A673 (cell line): ENCODE measurements around the gene SLC12A2.

Experiments
- EZH2 ChIP-seq: fragments of 200-600 bp; sonication (generic); IDR thresholded peaks from 2 replicates; pipeline ENCODE4 v1.6.1; 2017; ENCODE audit warnings: borderline replicate concordance, low read depth, mild to moderate bottlenecking, mixed read lengths, antibody characterized with exemption, low read length; ENCODE audit not compliant: poor library complexity, severe bottlenecking
- TF ChIP-seq, protein P1 (sequence below): fragments of 300-800, 200-600 bp; sonication (generic); conservative IDR thresholded peaks from 2 replicates; pipeline ENCODE4 v1.5.1; 2017; ENCODE audit warnings: low read depth, mild to moderate bottlenecking, antibody characterized with exemption, low read length, moderate library complexity, mixed read lengths

DNA sequence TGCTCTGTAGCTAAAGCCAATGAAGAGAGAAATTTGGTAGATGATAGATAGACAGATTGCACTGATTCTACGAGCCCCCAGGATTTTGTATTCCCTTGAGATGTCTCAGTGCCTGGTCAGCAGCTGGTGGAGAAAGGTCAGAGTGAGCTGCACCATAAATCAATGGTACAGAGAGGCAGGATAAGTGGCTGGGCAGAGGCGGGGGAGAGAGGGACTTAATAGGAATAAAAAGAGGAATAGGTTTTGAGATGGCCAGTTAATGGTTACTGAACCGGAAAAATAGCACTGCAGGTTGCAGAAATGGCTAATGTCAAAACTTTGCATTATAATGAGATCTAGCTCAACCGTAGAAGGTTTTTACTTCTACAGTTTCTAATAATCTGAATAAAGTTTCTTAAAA lies 47.9 kb upstream of the SLC12A2 start:
- TF ChIP-seq, protein P1, sequence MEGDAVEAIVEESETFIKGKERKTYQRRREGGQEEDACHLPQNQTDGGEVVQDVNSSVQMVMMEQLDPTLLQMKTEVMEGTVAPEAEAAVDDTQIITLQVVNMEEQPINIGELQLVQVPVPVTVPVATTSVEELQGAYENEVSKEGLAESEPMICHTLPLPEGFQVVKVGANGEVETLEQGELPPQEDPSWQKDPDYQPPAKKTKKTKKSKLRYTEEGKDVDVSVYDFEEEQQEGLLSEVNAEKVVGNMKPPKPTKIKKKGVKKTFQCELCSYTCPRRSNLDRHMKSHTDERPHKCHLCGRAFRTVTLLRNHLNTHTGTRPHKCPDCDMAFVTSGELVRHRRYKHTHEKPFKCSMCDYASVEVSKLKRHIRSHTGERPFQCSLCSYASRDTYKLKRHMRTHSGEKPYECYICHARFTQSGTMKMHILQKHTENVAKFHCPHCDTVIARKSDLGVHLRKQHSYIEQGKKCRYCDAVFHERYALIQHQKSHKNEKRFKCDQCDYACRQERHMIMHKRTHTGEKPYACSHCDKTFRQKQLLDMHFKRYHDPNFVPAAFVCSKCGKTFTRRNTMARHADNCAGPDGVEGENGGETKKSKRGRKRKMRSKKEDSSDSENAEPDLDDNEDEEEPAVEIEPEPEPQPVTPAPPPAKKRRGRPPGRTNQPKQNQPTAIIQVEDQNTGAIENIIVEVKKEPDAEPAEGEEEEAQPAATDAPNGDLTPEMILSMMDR, result no peak
- TF ChIP-seq EZH2, result no peak
